WTC11 (cell line): Measurements from ENCODE around the gene POLR2C. TPM values are rescaled to one million over a fixed set of nuclear protein-coding genes. Genes with fewer than 3 reads are reported as not detected.

ENCODE experiments used
- ATAC-seq: fragments of 200-7000 bp; cut with Tn5 transposase; 2 replicates; pipeline ENCODE4 v1.10.0; 2021; ENCODE audit warnings: mild to moderate bottlenecking, moderate library complexity
- CTCF ChIA-PET: fragments of 300-600 bp; sonication (Branson Sonifier 250); formaldehyde crosslinking; loops from one replicate; lab custom pipeline; 2021; ENCODE audit warnings: antibody characterized with exemption; lab: Charles Lee
- POLR2A ChIA-PET: fragments of 350-600 bp; sonication (Branson Sonifier 250); formaldehyde crosslinking; loops from one replicate; lab custom pipeline; 2021; ENCODE audit warnings: antibody characterized with exemption; lab: Charles Lee
- DNase-seq: peaks from one replicate; pipeline ENCODE4 v3.0.0; 2021; ENCODE audit warnings: low spot score
- H3K27ac Mint-ChIP-seq: 2 replicates; pipeline ENCODE4 v1.8.0; 2021; ENCODE audit warnings: mixed read lengths
- H3K27me3 Mint-ChIP-seq: 2 replicates; pipeline ENCODE4 v1.8.0; 2021; ENCODE audit warnings: low read depth, mild to moderate bottlenecking, moderate library complexity, mixed read lengths
- H3K36me3 Mint-ChIP-seq: 2 replicates; pipeline ENCODE4 v1.8.0; 2021; ENCODE audit warnings: mixed read lengths
- H3K4me1 Mint-ChIP-seq: 2 replicates; pipeline ENCODE4 v1.8.0; 2022; ENCODE audit warnings: mixed read lengths
- H3K4me3 Mint-ChIP-seq: 2 replicates; pipeline ENCODE4 v1.8.0; 2021; ENCODE audit warnings: mild to moderate bottlenecking, moderate library complexity, mixed read lengths
- H3K9me3 Mint-ChIP-seq: 2 replicates; pipeline ENCODE4 v1.8.0; 2021; ENCODE audit warnings: mixed read lengths
- AFF4 ChIP-seq: sonication (generic); formaldehyde crosslinking; IDR thresholded peaks from 2 replicates; pipeline ENCODE4 v1.8.1; 2023; ENCODE audit warnings: mild to moderate bottlenecking, missing genetic modification reagents, borderline replicate concordance
- ARID4B ChIP-seq: sonication (generic); formaldehyde crosslinking; IDR thresholded peaks from 2 replicates; pipeline ENCODE4 v1.8.0; 2023; ENCODE audit warnings: missing genetic modification reagents, mild to moderate bottlenecking, borderline replicate concordance
- ATF1 ChIP-seq: sonication (generic); formaldehyde crosslinking; IDR thresholded peaks from 2 replicates; pipeline ENCODE4 v1.8.1; 2023; ENCODE audit warnings: mild to moderate bottlenecking, moderate library complexity, missing genetic modification reagents
- E2F4 ChIP-seq: sonication (generic); formaldehyde crosslinking; IDR thresholded peaks from 2 replicates; pipeline ENCODE4 v1.8.1; 2022; ENCODE audit warnings: low read depth, mild to moderate bottlenecking, moderate library complexity, missing genetic modification reagents, borderline replicate concordance
- FOXP4 ChIP-seq: sonication (generic); formaldehyde crosslinking; IDR thresholded peaks from 2 replicates; pipeline ENCODE4 v1.8.0; 2022; ENCODE audit warnings: mild to moderate bottlenecking, missing genetic modification reagents
- HMGA2 ChIP-seq: fragments of 250-450 bp; sonication (Bioruptor Pico); IDR thresholded peaks from 2 replicates; pipeline ENCODE4 v1.4.0; 2021; ENCODE audit warnings: mild to moderate bottlenecking, moderate library complexity
- MAX ChIP-seq: sonication (generic); formaldehyde crosslinking; IDR thresholded peaks from 2 replicates; pipeline ENCODE4 v1.8.0; 2022; ENCODE audit warnings: mild to moderate bottlenecking, missing genetic modification reagents
- NR2C2 ChIP-seq: sonication (generic); formaldehyde crosslinking; IDR thresholded peaks from 2 replicates; pipeline ENCODE4 v1.8.0; 2022; ENCODE audit warnings: mild to moderate bottlenecking, missing genetic modification reagents
- STAT6 ChIP-seq: sonication (generic); formaldehyde crosslinking; conservative IDR thresholded peaks from 2 replicates; pipeline ENCODE4 v1.8.1; 2023; ENCODE audit warnings: mild to moderate bottlenecking, low read depth, missing genetic modification reagents, moderate library complexity
- USF2 ChIP-seq: sonication (generic); formaldehyde crosslinking; IDR thresholded peaks from 2 replicates; pipeline ENCODE4 v1.8.1; 2023; ENCODE audit warnings: mild to moderate bottlenecking, missing genetic modification reagents, moderate library complexity
- ZBTB43 ChIP-seq: sonication (generic); formaldehyde crosslinking; IDR thresholded peaks from 2 replicates; pipeline ENCODE4 v1.8.1; 2023; ENCODE audit warnings: mild to moderate bottlenecking, missing genetic modification reagents
- ZNF396 ChIP-seq: fragments of 250-450 bp; sonication (Bioruptor Pico); IDR thresholded peaks from 2 replicates; pipeline ENCODE4 v1.8.0; 2021; ENCODE audit warnings: mild to moderate bottlenecking, moderate library complexity, borderline replicate concordance
- ZNF512 ChIP-seq: sonication (generic); formaldehyde crosslinking; IDR thresholded peaks from 2 replicates; pipeline ENCODE4 v1.8.1; 2022; ENCODE audit warnings: missing genetic modification reagents, borderline replicate concordance
- ZNF671 ChIP-seq: fragments of 250-450 bp; sonication (Bioruptor Pico); IDR thresholded peaks from 2 replicates; pipeline ENCODE4 v1.8.0; 2021; ENCODE audit warnings: mild to moderate bottlenecking
- total RNA-seq: library from RNA; stranded (reverse); gene quantifications from 3 replicates; pipeline ENCODE4 v1.2.3, GENCODE V29; 2021

POLR2C gene
- total RNA-seq, 1 experiment from 2014 or later, result 75.4 TPM

GRCh38 chr16:57513371-57514102, 51.1 kb downstream of the POLR2C start:
- DNase-seq (no peak), ATAC-seq (no peak; the same call in 1 of the 2 replicates)
- ChIA-PET CTCF (interaction anchor here (0.6 to 1.3 kb wide), 4 partner anchors 38 to 156 kb away, joined by 3 to 5 read pairs (median 3); partner anchors contain the start of gene POLR2C), POLR2A (no interaction called here)
- H3K27ac Mint-ChIP-seq, result no peak overlapping the region
- H3K27me3 Mint-ChIP-seq, result no peaks in the 10 kb centered on the region
- no peaks in the 10 kb centered on the region for H3K9me3 Mint-ChIP-seq
- H3K36me3 Mint-ChIP-seq, result no peaks in the 10 kb centered on the region
- peaks cover 5% of the 10 kb centered on the region; the same call in 1 of the 2 replicates for H3K4me1 Mint-ChIP-seq
- H3K4me3 Mint-ChIP-seq, result no peak overlapping the region
- TF ChIP-seq ZNF396, result no peak
- TF ChIP-seq ARID4B (CRISPR knock-in tag), result no peak
- no peak for TF ChIP-seq FOXP4
- no peak for TF ChIP-seq E2F4 (CRISPR knock-in tag)
- no peak for TF ChIP-seq ZNF671 (CRISPR knock-in tag)
- no peak for TF ChIP-seq ZBTB43
- TF ChIP-seq USF2 (CRISPR knock-in tag), result no peak
- no peak for TF ChIP-seq HMGA2 (CRISPR knock-in tag)
- TF ChIP-seq NR2C2, result no peak
- TF ChIP-seq ATF1 (CRISPR knock-in tag), result no peak
- TF ChIP-seq ZNF512, result no peak
- TF ChIP-seq STAT6 (CRISPR knock-in tag), result no peak
- no peak for TF ChIP-seq MAX (CRISPR knock-in tag)
- no peak for TF ChIP-seq AFF4
